Spleen (tissue), 11 donors: ENCODE measurements around the gene RPL22L1. TPM values are rescaled to one million over a fixed set of nuclear protein-coding genes. Genes with fewer than 3 reads are reported as not detected.
"Not testable (repeated sequence)": the region's sequence is repeated elsewhere in the genome, so short reads cannot be mapped to it uniquely, and the experiment has no call there.

Experiments used
- DNase-seq: peaks from one replicate; pipeline ENCODE4 v3.0.0-alpha.2; 2020
- H3K27ac ChIP-seq, 8 donors: fragments of 200-600 bp; sonication (generic) in 7 of 8; 1 replicate in 4 of 8; 2 replicates in 4 of 8; pipeline versions ENCODE4 v1.5.0 to v1.8.0; 2016 to 2021; ENCODE audit warnings: inconsistent platforms in 4 of 8, mild to moderate bottlenecking in 4 of 8, moderate library complexity in 1 of 8
- H3K27me3 ChIP-seq, 7 donors: fragments of 200-600 bp; sonication (generic) in 6 of 7; replicated peaks in 1 of 7; 1 replicate in 4 of 7; 2 replicates in 3 of 7; pipeline versions ENCODE4 v1.5.0 to v1.8.0; 2016 to 2021; ENCODE audit warnings: inconsistent platforms in 3 of 7, mild to moderate bottlenecking in 1 of 7
- H3K36me3 ChIP-seq, 6 donors: fragments of 200-600 bp; sonication (generic) in 5 of 6; 1 replicate in 4 of 6; 2 replicates in 2 of 6; pipeline versions ENCODE4 v1.5.0 to v1.8.0; 2016 to 2021; ENCODE audit warnings: inconsistent platforms in 2 of 6
- H3K4me1 ChIP-seq, 6 donors: fragments of 200-600 bp; sonication (generic) in 5 of 6; 1 replicate in 3 of 6; 2 replicates in 3 of 6; pipeline versions ENCODE4 v1.5.0 to v1.8.0; 2016 to 2021; ENCODE audit warnings: inconsistent platforms in 3 of 6
- H3K4me3 ChIP-seq, 8 donors: fragments of 200-600 bp; sonication (generic) in 7 of 8; 1 replicate in 4 of 8; 2 replicates in 4 of 8; pipeline versions ENCODE4 v1.5.0 to v1.8.0; 2016 to 2021; ENCODE audit warnings: inconsistent platforms in 4 of 8, mild to moderate bottlenecking in 4 of 8, moderate library complexity in 2 of 8
- H3K9me3 ChIP-seq, 8 donors: fragments of 200-600 bp; sonication (generic) in 7 of 8; 1 replicate in 4 of 8; 2 replicates in 4 of 8; pipeline versions ENCODE4 v1.5.0 to v1.8.0; 2016 to 2021; ENCODE audit warnings: inconsistent platforms in 4 of 8
- CTCF ChIP-seq, 11 experiments: fragments of 200-600 bp in 7 of 11; fragments of 450-650 bp in 4 of 11; sonication (generic) in 4 of 11; IDR thresholded peaks in 8 of 11; conservative IDR thresholded peaks in 3 of 11; 1 replicate in 7 of 11; 2 replicates in 4 of 11; pipeline versions ENCODE4 v1.4.0 to v1.8.0; 2016 to 2021; ENCODE audit warnings: antibody characterized with exemption in 11 of 11, inconsistent platforms in 4 of 11, mild to moderate bottlenecking in 1 of 11
- POLR2A ChIP-seq, 3 donors: fragments of 450-650 bp; IDR thresholded peaks; one replicate each; pipeline ENCODE4 v1.5.1; 2017; ENCODE audit warnings: antibody characterized with exemption in 3 of 3, mild to moderate bottlenecking in 1 of 3
- POLR2AphosphoS5 ChIP-seq, 3 donors: sonication (generic); formaldehyde crosslinking; IDR thresholded peaks; one replicate each; pipeline ENCODE4 v1.5.1; 2017; ENCODE audit warnings: antibody characterized with exemption in 3 of 3
- WGBS, 5 donors: extraction: QIAGEN DNeasy Blood & Tissue Kit in 3 of 5; methylation state at CpG; one replicate each; pipeline versions ENCODE4 v1.1.5 to v1.1.7; 2013 to 2018; 5-methylcytosine and 5-hydroxymethylcytosine counted together
- intact Hi-C: fragments of 100-400 bp; cut with DNase I; formaldehyde crosslinking; loops from one replicate; pipeline ENCODE4 v1.15.0; 2023; ENCODE audit warnings: low total_unique reads
- polyA plus RNA-seq, 3 donors: library from polyadenylated mRNA; stranded (reverse); fragments of 200-250 nt; gene quantifications; one replicate each; pipeline ENCODE4 v1.2.1, GENCODE V29; 2013
- total RNA-seq, 7 donors: library from RNA; depleted of rRNA in 3 of 7; stranded (reverse); fragments of >200 nt in 3 of 7; fragmentation: NEBNext Ultra II Directional in 4 of 7; extraction: Animal tissue kit (Norgen Biotek cat#: 25700) in 4 of 7; gene quantifications; one replicate each; pipeline versions ENCODE4 v1.1.0 to v1.2.1, GENCODE V29; 2016 to 2021
- donor health status: healthy with polysubstance abuse.
- donor health status: DM: no; HTN: no; CAD: no; lungs with moderate emphysema.
- donor health status: DM: no; HTN: no; CAD: no.
- donor health status: Bipolar disorder and iron deficiency.
- donor health status: healthy.
- donor health status: DM: no; HTN: no; CAD: no.
- donor health status: DM: yes; HTN: yes; CAD: no.

RPL22L1 gene
- total and polyA plus RNA-seq, 10 donors, result 50.6 to 419 (median 97.6) TPM

- H3K27ac ChIP-seq, result no peak overlapping the region
- no peak for TF ChIP-seq POLR2A (IDR thresholded peaks at IDR 0.05)
- no peak for TF ChIP-seq CTCF (IDR thresholded peaks at IDR 0.05 in 8 of 11, conservative IDR thresholded peaks at IDR 0.05 in 3 of 11)
- no peak for TF ChIP-seq POLR2AphosphoS5 (IDR thresholded peaks at IDR 0.05)
- intact Hi-C loops, result no loop called here
- DNase-seq, result no peak
- H3K4me1 ChIP-seq, result no peaks in the 10 kb centered on the region
- no peaks in the 10 kb centered on the region for H3K27me3 ChIP-seq
- 96 to 98% (median 97%) methylated on average over 8 of the region's 8 CpGs for WGBS, 5 donors
- H3K4me3 ChIP-seq, result no peak overlapping the region
- peaks cover 0 to 6% (median 0%) of the 10 kb centered on the region in 6 donors for H3K36me3 ChIP-seq
- peaks cover 0 to 5% (median 0%) of the 10 kb centered on the region in 8 donors for H3K9me3 ChIP-seq
Observed at GRCh38 chr3:170893895-170894294, 23.9 kb upstream of the RPL22L1 start.

GRCh38 chr3:170889630-170890029 is 19.6 kb upstream of the RPL22L1 start:
- WGBS, 5 donors, result 80 to 94% (median 89%) methylated on average over 1 of the region's 1 CpG
- H3K4me1 ChIP-seq, result no peaks in the 10 kb centered on the region
- no peak overlapping the region for H3K27ac ChIP-seq
- no peaks in the 10 kb centered on the region for H3K27me3 ChIP-seq
- no peak for DNase-seq
- TF ChIP-seq POLR2AphosphoS5 (IDR thresholded peaks at IDR 0.05) (no peak), POLR2A (IDR thresholded peaks at IDR 0.05) (no peak), CTCF (IDR thresholded peaks at IDR 0.05 in 8 of 11, conservative IDR thresholded peaks at IDR 0.05 in 3 of 11) (no peak)
- no peaks in the 10 kb centered on the region for H3K36me3 ChIP-seq
- no peak overlapping the region for H3K4me3 ChIP-seq
- no peaks in the 10 kb centered on the region for H3K9me3 ChIP-seq
- intact Hi-C loops, result no loop called here

GRCh38 chr3:170889132-170889531 is 19.1 kb upstream of the RPL22L1 start:
- TF ChIP-seq POLR2A (IDR thresholded peaks at IDR 0.05), result no peak
- no peak for TF ChIP-seq CTCF (IDR thresholded peaks at IDR 0.05 in 8 of 11, conservative IDR thresholded peaks at IDR 0.05 in 3 of 11)
- TF ChIP-seq POLR2AphosphoS5 (IDR thresholded peaks at IDR 0.05), result no peak
- intact Hi-C loops, result no loop called here
- H3K27me3 ChIP-seq, result no peaks in the 10 kb centered on the region
- H3K36me3 ChIP-seq, result no peaks in the 10 kb centered on the region
- no peak overlapping the region for H3K27ac ChIP-seq
- DNase-seq, result no peak
- H3K4me1 ChIP-seq, result no peaks in the 10 kb centered on the region
- no peaks in the 10 kb centered on the region for H3K9me3 ChIP-seq
- no peak overlapping the region for H3K4me3 ChIP-seq

- DNase-seq, intact Hi-C loops, H3K27me3 ChIP-seq, H3K27ac ChIP-seq, H3K4me1 ChIP-seq, H3K4me3 ChIP-seq, H3K36me3 ChIP-seq, H3K9me3 ChIP-seq: not testable (repeated sequence)
- WGBS, 5 donors, result 90 to 99% (median 95%) methylated on average over 14 to 20 of the region's 24 CpGs
Observed at GRCh38 chr3:170884109-170884930, 14.3 kb upstream of the RPL22L1 start.

DNA sequence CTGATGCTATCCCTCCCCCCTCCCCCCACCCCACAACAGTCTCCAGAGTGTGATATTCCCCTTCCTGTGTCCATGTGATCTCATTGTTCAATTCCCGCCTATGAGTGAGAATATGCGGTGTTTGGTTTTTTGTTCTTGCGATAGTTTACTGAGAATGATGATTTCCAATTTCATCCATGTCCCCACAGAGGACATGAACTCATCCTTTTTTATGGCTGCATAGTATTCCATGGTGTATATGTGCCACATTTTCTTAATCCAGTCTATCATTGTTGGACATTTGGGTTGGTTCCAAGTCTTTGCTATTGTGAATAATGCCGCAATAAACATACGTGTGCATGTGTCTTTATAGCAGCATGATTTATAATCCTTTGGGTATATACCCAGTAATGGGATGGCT is 8.7 kb upstream of the RPL22L1 start:
- DNase-seq, H3K27ac ChIP-seq, H3K4me3 ChIP-seq, H3K4me1 ChIP-seq, H3K27me3 ChIP-seq, H3K36me3 ChIP-seq, H3K9me3 ChIP-seq, intact Hi-C loops: not testable (repeated sequence)
- WGBS, 5 donors, result 84 to 100% (median 97%) methylated on average over 1 to 3 of the region's 5 CpGs

- 87 to 96% (median 93%) methylated on average over 6 of the region's 6 CpGs for WGBS, 5 donors
- H3K27ac ChIP-seq, H3K27me3 ChIP-seq, DNase-seq, intact Hi-C loops, H3K9me3 ChIP-seq, H3K4me3 ChIP-seq, H3K4me1 ChIP-seq, H3K36me3 ChIP-seq: not testable (repeated sequence)
Observed at GRCh38 chr3:170877311-170877710, 7.3 kb upstream of the RPL22L1 start.
